ENCODE results near the gene DEFB127. TPM values are rescaled to one million over a fixed set of nuclear protein-coding genes. Genes with fewer than 3 reads are reported as not detected.

DEFB127 gene
- total and polyA plus RNA-seq, 2 of the 4 experiments (the other 2 are of a cell fraction): not detected

DNA sequence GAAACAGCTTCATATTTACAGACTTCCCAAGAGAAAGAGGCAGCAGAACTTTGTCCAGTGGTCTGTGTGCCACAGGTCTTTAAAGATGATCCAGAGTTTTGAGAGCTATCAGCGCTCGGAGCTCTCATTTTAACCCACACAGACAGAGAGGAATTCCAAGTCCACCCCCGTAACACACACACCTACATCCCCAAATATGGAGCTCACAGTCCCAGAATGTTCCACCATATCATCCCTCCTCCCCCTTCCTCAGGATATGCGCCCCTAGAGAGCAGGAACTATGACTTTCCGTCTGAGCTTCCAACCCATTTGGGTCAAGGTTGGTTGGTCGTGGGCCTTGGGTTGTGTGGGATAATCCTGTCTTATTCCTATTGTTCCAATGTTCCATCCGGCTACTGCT is 32.4 kb downstream of the DEFB127 start, which contains the start of gene DEFB128:
Gene DEFB128, minus strand, starts transcription at position 101 of the 400 bp plus-strand sequence. Its CDS starts 88 bp downstream, at position 13.
- H2AFZ ChIP-seq (replicated peaks; ENCODE audit: low read length, poor library complexity): no peak within 1 kb of the TSS
- H4K20me1 ChIP-seq (ENCODE audit: insufficient read depth, low read length): no peaks in the 10 kb centered on the region
- intact Hi-C loops (cut with micrococcal nuclease): no loop called here
- no peak within 1 kb of the TSS for H4K91ac ChIP-seq (ENCODE audit: insufficient read depth, low read depth, low read length)
- 46% methylated on average over 2 of the region's 7 CpGs; no CpG with 5 or more reads in 1 of the 2 experiments for WGBS, 2 experiments (ENCODE audit: extremely low coverage in 2 of 2, insufficient read length in 1 of 2)
- in situ Hi-C loops (cut with MboI; ENCODE audit: low sequenced_read_pairs): no loop called here
- no peak within 1 kb of the TSS for H4K8ac ChIP-seq (ENCODE audit: low read depth in 2 of 2, low read length in 2 of 2)
- H3K4me3 ChIP-seq (ENCODE audit: insufficient read depth, low read depth, low read length): no peak within 1 kb of the TSS
- BruUV-seq (replicated peaks): no TSS peak
- TF ChIP-seq POLR2A (IDR thresholded peaks at IDR 0.05; ENCODE audit: low read depth, low read length) (no peak), RAD21 (IDR thresholded peaks at IDR 0.05; ENCODE audit: low read length) (no peak), CHD1 (IDR thresholded peaks at IDR 0.05; ENCODE audit: low read depth, low read length) (no peak), RCOR1 (IDR thresholded peaks at IDR 0.05; ENCODE audit: insufficient replicate concordance, low read length) (no peak), MAFK (IDR thresholded peaks at IDR 0.05; ENCODE audit: low read depth, low read length) (no peak), MXI1 (IDR thresholded peaks at IDR 0.05; ENCODE audit: borderline replicate concordance, low read depth, low read length) (no peak), BHLHE40 (IDR thresholded peaks at IDR 0.05; ENCODE audit: low read depth, low read length) (no peak), SMC3 (IDR thresholded peaks at IDR 0.05; ENCODE audit: low read depth, low read length) (no peak), MAZ (IDR thresholded peaks at IDR 0.05; ENCODE audit: borderline replicate concordance, low read depth, low read length) (no peak), CEBPB (IDR thresholded peaks at IDR 0.05; ENCODE audit: low read depth, low read length) (no peak), FOS (IDR thresholded peaks at IDR 0.05; ENCODE audit: low read depth, low read length) (no peak), NFE2L2 (IDR thresholded peaks at IDR 0.05; ENCODE audit: low read depth, low read length) (no peak), RFX5 (IDR thresholded peaks at IDR 0.05; ENCODE audit: low read depth, low read length) (no peak)
- TF ChIP-seq, protein P1, sequence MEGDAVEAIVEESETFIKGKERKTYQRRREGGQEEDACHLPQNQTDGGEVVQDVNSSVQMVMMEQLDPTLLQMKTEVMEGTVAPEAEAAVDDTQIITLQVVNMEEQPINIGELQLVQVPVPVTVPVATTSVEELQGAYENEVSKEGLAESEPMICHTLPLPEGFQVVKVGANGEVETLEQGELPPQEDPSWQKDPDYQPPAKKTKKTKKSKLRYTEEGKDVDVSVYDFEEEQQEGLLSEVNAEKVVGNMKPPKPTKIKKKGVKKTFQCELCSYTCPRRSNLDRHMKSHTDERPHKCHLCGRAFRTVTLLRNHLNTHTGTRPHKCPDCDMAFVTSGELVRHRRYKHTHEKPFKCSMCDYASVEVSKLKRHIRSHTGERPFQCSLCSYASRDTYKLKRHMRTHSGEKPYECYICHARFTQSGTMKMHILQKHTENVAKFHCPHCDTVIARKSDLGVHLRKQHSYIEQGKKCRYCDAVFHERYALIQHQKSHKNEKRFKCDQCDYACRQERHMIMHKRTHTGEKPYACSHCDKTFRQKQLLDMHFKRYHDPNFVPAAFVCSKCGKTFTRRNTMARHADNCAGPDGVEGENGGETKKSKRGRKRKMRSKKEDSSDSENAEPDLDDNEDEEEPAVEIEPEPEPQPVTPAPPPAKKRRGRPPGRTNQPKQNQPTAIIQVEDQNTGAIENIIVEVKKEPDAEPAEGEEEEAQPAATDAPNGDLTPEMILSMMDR (conservative IDR thresholded peaks at IDR 0.05; ENCODE audit: low read depth, low read length): no peak
- TF ChIP-seq, protein P2, sequence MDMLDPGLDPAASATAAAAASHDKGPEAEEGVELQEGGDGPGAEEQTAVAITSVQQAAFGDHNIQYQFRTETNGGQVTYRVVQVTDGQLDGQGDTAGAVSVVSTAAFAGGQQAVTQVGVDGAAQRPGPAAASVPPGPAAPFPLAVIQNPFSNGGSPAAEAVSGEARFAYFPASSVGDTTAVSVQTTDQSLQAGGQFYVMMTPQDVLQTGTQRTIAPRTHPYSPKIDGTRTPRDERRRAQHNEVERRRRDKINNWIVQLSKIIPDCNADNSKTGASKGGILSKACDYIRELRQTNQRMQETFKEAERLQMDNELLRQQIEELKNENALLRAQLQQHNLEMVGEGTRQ (IDR thresholded peaks at IDR 0.05; ENCODE audit: low read depth, low read length): no peak
- TF ChIP-seq, protein P3, sequence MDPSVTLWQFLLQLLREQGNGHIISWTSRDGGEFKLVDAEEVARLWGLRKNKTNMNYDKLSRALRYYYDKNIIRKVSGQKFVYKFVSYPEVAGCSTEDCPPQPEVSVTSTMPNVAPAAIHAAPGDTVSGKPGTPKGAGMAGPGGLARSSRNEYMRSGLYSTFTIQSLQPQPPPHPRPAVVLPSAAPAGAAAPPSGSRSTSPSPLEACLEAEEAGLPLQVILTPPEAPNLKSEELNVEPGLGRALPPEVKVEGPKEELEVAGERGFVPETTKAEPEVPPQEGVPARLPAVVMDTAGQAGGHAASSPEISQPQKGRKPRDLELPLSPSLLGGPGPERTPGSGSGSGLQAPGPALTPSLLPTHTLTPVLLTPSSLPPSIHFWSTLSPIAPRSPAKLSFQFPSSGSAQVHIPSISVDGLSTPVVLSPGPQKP (IDR thresholded peaks at IDR 0.05; ENCODE audit: borderline replicate concordance, low read depth, low read length): no peak
- H2BK120ac ChIP-seq (ENCODE audit: low read depth, low read length): no peak within 1 kb of the TSS
- no peak within 1 kb of the TSS for H3K4me2 ChIP-seq (ENCODE audit: low read depth, low read length)
- no peak within 1 kb of the TSS for H3K14ac ChIP-seq (replicated peaks; ENCODE audit: low read depth, low read length)
- no peak within 1 kb of the TSS for H2BK5ac ChIP-seq (ENCODE audit: low read depth, low read length, poor library complexity, severe bottlenecking)
- H4K5ac ChIP-seq (ENCODE audit: low read depth, low read length): no peak within 1 kb of the TSS
- no peaks in the 10 kb centered on the region for H3K36me3 ChIP-seq (ENCODE audit: control insufficient read depth, insufficient read depth, low read length)
- H3K4ac ChIP-seq (ENCODE audit: low read depth, low read length): no peak within 1 kb of the TSS
- no peak within 1 kb of the TSS for H3K23ac ChIP-seq (ENCODE audit: low read depth, low read length)
- H3K27ac ChIP-seq (ENCODE audit: insufficient read depth, low read length): no peak within 1 kb of the TSS
- no peak within 1 kb of the TSS for H2AK9ac ChIP-seq (replicated peaks; ENCODE audit: low read depth, low read length, poor library complexity)
- no peak within 1 kb of the TSS for H2BK15ac ChIP-seq (ENCODE audit: low read depth, low read length)
- POLR2A ChIA-PET (ENCODE audit: unreplicated experiment): no interaction called here
- dilution Hi-C loops (cut with HindIII; ENCODE audit: low sequenced_read_pairs, unreplicated experiment): no loop called here
- no peak for ATAC-seq (ENCODE audit: low read depth)
- H3K9me3 ChIP-seq (ENCODE audit: control insufficient read depth, insufficient read depth, low read length): no peaks in the 10 kb centered on the region
- no peaks in the 10 kb centered on the region for H3K79me1 ChIP-seq (ENCODE audit: low read depth in 1 of 2, low read length in 2 of 2)
- no peaks in the 10 kb centered on the region for H3K4me1 ChIP-seq (ENCODE audit: control insufficient read depth, insufficient read depth, low read length)
- CTCF ChIA-PET: no interaction called here
- H3K18ac ChIP-seq (ENCODE audit: low read depth, low read length): no peak within 1 kb of the TSS
- no peaks in the 10 kb centered on the region; the same call in 1 of the 2 replicates for H3K27me3 ChIP-seq (ENCODE audit: control insufficient read depth, insufficient read depth, low read length)
- H3K9me1 ChIP-seq (ENCODE audit: insufficient read depth, low read length): no peaks in the 10 kb centered on the region
- no peak for DNase-seq
- no peak within 1 kb of the TSS for H3K9ac ChIP-seq (ENCODE audit: low read depth, low read length)
- H2BK20ac ChIP-seq (ENCODE audit: low read depth, low read length): no peak within 1 kb of the TSS
- H3K56ac ChIP-seq (ENCODE audit: extremely low read depth, insufficient read depth, low read length): no peak within 1 kb of the TSS
- H2AK5ac ChIP-seq (ENCODE audit: low read depth, low read length): no peak within 1 kb of the TSS
